Small intestine (tissue), 7 donors: ENCODE measurements around the gene CEMIP2. TPM values are rescaled to one million over a fixed set of nuclear protein-coding genes. Genes with fewer than 3 reads are reported as not detected.
A peak's percentile ranks its signal among the peaks of the same experiment; 100 is the strongest.

Experiments used
- DNase-seq, 2 donors: peaks; one replicate each; pipeline versions ENCODE4 v3.0.0 to v3.0.0-alpha.2; 2013
- FAIRE-seq: peaks from 2 replicates; lab custom pipeline; 2012; peaks lifted over from hg19 to GRCh38; lab: Jason Lieb, UNC
- H3K27ac ChIP-seq, 3 donors: one replicate each; pipeline ENCODE4 v1.5.1; 2013; ENCODE audit warnings: low read length in 2 of 3, mild to moderate bottlenecking in 2 of 3, control low read depth in 1 of 3, inconsistent platforms in 1 of 3, low read depth in 1 of 3, moderate library complexity in 1 of 3
- H3K27me3 ChIP-seq, 3 donors: one replicate each; pipeline ENCODE4 v1.6.1; 2013; ENCODE audit warnings: low read length in 3 of 3, inconsistent platforms in 1 of 3; ENCODE audit not compliant: control insufficient read depth in 3 of 3, insufficient read depth in 3 of 3
- H3K36me3 ChIP-seq, 3 donors: one replicate each; pipeline ENCODE4 v1.6.1; 2013; ENCODE audit warnings: low read length in 3 of 3, inconsistent platforms in 1 of 3, low read depth in 1 of 3, mild to moderate bottlenecking in 1 of 3, moderate library complexity in 1 of 3; ENCODE audit not compliant: control insufficient read depth in 3 of 3, insufficient read depth in 2 of 3
- H3K4me1 ChIP-seq, 3 donors: one replicate each; pipeline ENCODE4 v1.6.1; 2013; ENCODE audit warnings: low read length in 2 of 3, inconsistent platforms in 1 of 3, low read depth in 1 of 3, mild to moderate bottlenecking in 1 of 3, moderate library complexity in 1 of 3; ENCODE audit not compliant: control insufficient read depth in 3 of 3, insufficient read depth in 2 of 3
- H3K4me3 ChIP-seq, 3 donors: one replicate each; pipeline ENCODE4 v1.5.1; 2013; ENCODE audit warnings: low read length in 3 of 3, control low read depth in 1 of 3, inconsistent platforms in 1 of 3, low read depth in 1 of 3, mild to moderate bottlenecking in 1 of 3, moderate library complexity in 1 of 3
- H3K9me3 ChIP-seq, 2 donors: one replicate each; pipeline ENCODE4 v1.6.1; 2013; ENCODE audit warnings: low read depth in 1 of 2, low read length in 1 of 2; ENCODE audit not compliant: control insufficient read depth in 2 of 2, insufficient read depth in 1 of 2
- WGBS, 3 donors: extraction: QIAGEN DNeasy Blood & Tissue Kit; methylation state at CpG; one replicate each; pipeline ENCODE4 v1.1.7; 2013; 5-methylcytosine and 5-hydroxymethylcytosine counted together
- polyA plus RNA-seq, 4 donors: library from polyadenylated mRNA; stranded (reverse) in 3 of 4; unstranded in 1 of 4; fragments of 200-250 nt in 3 of 4; fragments of 120-200 nt in 1 of 4; gene quantifications; one replicate each; pipeline versions ENCODE4 v1.2.1 to v1.2.3, GENCODE V29; 2013
- donor health status: healthy with polysubstance abuse.
- donor health status: control.
- donor health status: control.
- donor health status: Bipolar disorder and iron deficiency.
- donor health status: healthy.

Gene CEMIP2
- polyA plus RNA-seq, 4 donors: 29.5 to 42.6 (median 34.3) TPM

DNA sequence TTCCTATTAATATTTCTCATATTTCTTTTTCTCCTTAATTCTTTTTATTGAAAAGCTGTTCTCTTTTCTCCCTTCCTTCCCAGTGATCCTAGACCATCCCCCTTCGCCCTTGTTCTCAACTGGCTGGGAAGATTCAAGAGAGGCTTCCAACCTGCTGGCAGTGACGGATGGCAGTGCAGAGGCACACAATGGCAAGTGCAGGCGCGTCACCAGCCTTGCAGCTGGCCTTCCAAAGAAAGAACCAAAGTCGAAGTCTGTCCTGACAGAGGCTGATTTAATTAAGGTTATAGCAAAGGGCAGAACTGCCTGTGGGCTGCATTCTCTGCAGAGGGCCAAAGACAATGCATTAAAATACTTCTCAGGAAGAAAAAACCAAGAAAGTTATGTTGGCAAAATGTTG, 7.4 kb downstream of the CEMIP2 start:
- no peak for FAIRE-seq
- DNase-seq: peak in 1 of 2 donors; percentile 70
- Histone ChIP-seq H3K4me1 (peaks cover 8 to 79% (median 21%) of the 10 kb centered on the region in 3 donors), H3K27me3 (no peaks in the 10 kb centered on the region), H3K36me3 (no peaks in the 10 kb centered on the region), H3K27ac (peak overlapping the region in 2 of 3 donors; percentile 25 to 78), H3K9me3 (no peaks in the 10 kb centered on the region), H3K4me3 (no peak overlapping the region)
- 26 to 54% (median 34%) methylated on average over 5 of the region's 5 CpGs for WGBS, 3 donors

GRCh38 chr9:71758785-71759184, 9.5 kb downstream of the CEMIP2 start:
- 27 to 67% (median 33%) methylated on average over 2 of the region's 2 CpGs for WGBS, 3 donors
- FAIRE-seq: no peak

GRCh38 chr9:71758277-71758676, 10.0 kb downstream of the CEMIP2 start:
- 17 to 59% (median 36%) methylated on average over 4 of the region's 4 CpGs for WGBS, 3 donors
- peak overlapping the region in 1 of 3 donors; percentile 59 for H3K27ac ChIP-seq
- no peaks in the 10 kb centered on the region for H3K36me3 ChIP-seq
- H3K9me3 ChIP-seq: no peaks in the 10 kb centered on the region
- no peak overlapping the region for H3K4me3 ChIP-seq
- H3K27me3 ChIP-seq: no peaks in the 10 kb centered on the region
- H3K4me1 ChIP-seq: peaks cover 12 to 55% (median 17%) of the 10 kb centered on the region in 3 donors
- DNase-seq: peak in 1 of 2 donors; percentile 59
- FAIRE-seq: no peak

More at GRCh38 chr9:71758785-71759184, 9.5 kb downstream of the CEMIP2 start:
- H3K36me3 ChIP-seq: no peaks in the 10 kb centered on the region
- peak; percentile 95 to 96 for DNase-seq
- H3K27ac ChIP-seq: peak overlapping the region in 1 of 3 donors; percentile 59
- no peaks in the 10 kb centered on the region for H3K27me3 ChIP-seq
- H3K4me3 ChIP-seq: no peak overlapping the region
- H3K9me3 ChIP-seq: no peaks in the 10 kb centered on the region
- H3K4me1 ChIP-seq: peaks cover 12 to 59% (median 17%) of the 10 kb centered on the region in 3 donors

- Histone ChIP-seq H3K9me3 (no peaks in the 10 kb centered on the region), H3K4me1 (peaks cover 10 to 44% (median 13%) of the 10 kb centered on the region in 3 donors), H3K36me3 (no peaks in the 10 kb centered on the region), H3K27me3 (no peaks in the 10 kb centered on the region), H3K27ac (peak overlapping the region in 1 of 3 donors; percentile 23), H3K4me3 (no peak overlapping the region)
- no peak for FAIRE-seq
- WGBS, 3 donors: 81 to 90% (median 85%) methylated on average over 1 of the region's 1 CpG
- DNase-seq: no peak
These were observed 11.6 kb downstream of the CEMIP2 start for GRCh38 chr9:71756753-71757152.

- DNase-seq: no peak
- H3K4me1 ChIP-seq: peaks cover 7 to 35% (median 11%) of the 10 kb centered on the region in 3 donors
- H3K36me3 ChIP-seq: no peaks in the 10 kb centered on the region
- no peak overlapping the region for H3K4me3 ChIP-seq
- FAIRE-seq: no peak
- WGBS, 3 donors: 93 to 100% (median 95%) methylated on average over 1 of the region's 1 CpG
- H3K27ac ChIP-seq: no peak overlapping the region
- no peaks in the 10 kb centered on the region for H3K9me3 ChIP-seq
- H3K27me3 ChIP-seq: no peaks in the 10 kb centered on the region
These were observed 12.4 kb downstream of the CEMIP2 start for GRCh38 chr9:71755869-71756268.

DNA sequence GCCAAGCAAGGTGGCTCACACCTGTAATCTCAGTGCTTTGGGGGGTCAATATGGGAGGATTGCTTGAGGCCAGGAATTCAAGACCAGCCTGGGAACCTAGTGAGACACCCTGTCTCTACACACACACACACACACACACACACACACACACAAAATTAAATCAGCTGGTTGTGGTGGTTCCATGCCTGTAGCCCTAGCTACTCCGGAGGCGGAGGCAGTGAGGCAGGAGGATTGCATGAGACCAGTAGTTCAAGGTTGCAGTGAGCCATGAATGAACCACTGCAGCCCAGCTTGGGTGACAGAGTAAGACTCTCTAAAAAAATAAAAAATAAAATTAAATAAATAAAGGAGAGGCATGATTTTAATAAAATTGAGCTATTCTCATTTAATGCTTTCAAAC, 13.1 kb downstream of the CEMIP2 start:
- Histone ChIP-seq H3K27ac (no peak overlapping the region), H3K4me1 (peaks cover 7 to 30% (median 11%) of the 10 kb centered on the region in 3 donors), H3K4me3 (no peak overlapping the region), H3K9me3 (no peaks in the 10 kb centered on the region), H3K36me3 (peaks cover 0 to 2% (median 0%) of the 10 kb centered on the region in 3 donors), H3K27me3 (no peaks in the 10 kb centered on the region)
- FAIRE-seq: no peak
- DNase-seq: no peak
- 87 to 95% (median 94%) methylated on average over 2 of the region's 2 CpGs for WGBS, 3 donors

GRCh38 chr9:71754151-71754550, 14.2 kb downstream of the CEMIP2 start:
- no peak for FAIRE-seq
- Histone ChIP-seq H3K4me3 (no peak overlapping the region), H3K27me3 (no peaks in the 10 kb centered on the region), H3K9me3 (no peaks in the 10 kb centered on the region), H3K27ac (no peak overlapping the region), H3K4me1 (peaks cover 7 to 25% (median 11%) of the 10 kb centered on the region in 3 donors), H3K36me3 (peaks cover 4 to 7% (median 5%) of the 10 kb centered on the region in 3 donors)
- no peak for DNase-seq
- 68 to 75% (median 74%) methylated on average over 4 of the region's 4 CpGs for WGBS, 3 donors

GRCh38 chr9:71752928-71753327, 15.4 kb downstream of the CEMIP2 start:
- Histone ChIP-seq H3K4me1 (peaks cover 7 to 17% (median 11%) of the 10 kb centered on the region in 3 donors), H3K36me3 (peaks cover 4 to 9% (median 7%) of the 10 kb centered on the region in 3 donors), H3K9me3 (no peaks in the 10 kb centered on the region), H3K27ac (no peak overlapping the region), H3K4me3 (no peak overlapping the region), H3K27me3 (no peaks in the 10 kb centered on the region)
- WGBS, 3 donors: 61 to 85% (median 71%) methylated on average over 3 of the region's 3 CpGs
- DNase-seq: no peak
- no peak for FAIRE-seq

- no peak overlapping the region for H3K27ac ChIP-seq
- DNase-seq (no peak), FAIRE-seq (no peak)
- peaks cover 4 to 11% (median 7%) of the 10 kb centered on the region in 3 donors for H3K36me3 ChIP-seq
- no peak overlapping the region for H3K4me3 ChIP-seq
- H3K9me3 ChIP-seq: no peaks in the 10 kb centered on the region
- H3K4me1 ChIP-seq: peaks cover 7 to 12% (median 11%) of the 10 kb centered on the region in 3 donors
- 23 to 31% (median 25%) methylated on average over 1 of the region's 1 CpG for WGBS, 3 donors
- no peaks in the 10 kb centered on the region for H3K27me3 ChIP-seq
These were observed 16.0 kb downstream of the CEMIP2 start for GRCh38 chr9:71752352-71752751.
